Loucy (cell line): Measurements from ENCODE around the gene PABPN1L.

Source experiments
- H2AFZ ChIP-seq: fragments of 200-600 bp; sonication (generic); 2 replicates; pipeline ENCODE4 v1.6.0; 2016; ENCODE audit warnings: antibody characterized with exemption, mild to moderate bottlenecking, low read length, moderate library complexity
- H3F3A ChIP-seq: fragments of 200-600 bp; 2 replicates; pipeline ENCODE4 v1.6.0; 2016; ENCODE audit warnings: antibody characterized with exemption, low read depth, mild to moderate bottlenecking
- H3K27me3 ChIP-seq: fragments of 200-600 bp; sonication (generic); 2 replicates; pipeline ENCODE4 v1.6.1; 2014; ENCODE audit warnings: low read length, mild to moderate bottlenecking; ENCODE audit not compliant: insufficient read depth, poor library complexity, severe bottlenecking
- H3K36me3 ChIP-seq: fragments of 200-600 bp; sonication (generic); 2 replicates; pipeline ENCODE4 v1.6.1; 2016; ENCODE audit warnings: low read length; ENCODE audit not compliant: insufficient read depth
- H3K4me1 ChIP-seq: fragments of 200-600 bp; sonication (generic); 2 replicates; pipeline ENCODE4 v1.5.1; 2014; ENCODE audit warnings: low read length, mild to moderate bottlenecking; ENCODE audit not compliant: insufficient read depth, poor library complexity, severe bottlenecking
- H3K4me2 ChIP-seq: fragments of 200-600 bp; sonication (generic); 2 replicates; pipeline ENCODE4 v1.6.0; 2014; ENCODE audit warnings: antibody characterized with exemption, low read length, low read depth, mild to moderate bottlenecking; ENCODE audit not compliant: poor library complexity, severe bottlenecking
- H3K4me3 ChIP-seq: fragments of 200-600 bp; sonication (generic); 2 replicates; pipeline ENCODE4 v1.5.1; 2014; ENCODE audit warnings: low read length, mild to moderate bottlenecking, mixed read lengths; ENCODE audit not compliant: poor library complexity, severe bottlenecking
- H3K79me2 ChIP-seq: fragments of 200-600 bp; sonication (generic); 2 replicates; pipeline ENCODE4 v1.6.1; 2014; ENCODE audit warnings: low read length; ENCODE audit not compliant: insufficient read depth
- H3K9ac ChIP-seq: fragments of 200-600 bp; sonication (generic); 2 replicates; pipeline ENCODE4 v1.6.0; 2014; ENCODE audit warnings: mild to moderate bottlenecking, low read depth, low read length, moderate library complexity; ENCODE audit not compliant: poor library complexity, severe bottlenecking
- H3K9me2 ChIP-seq: fragments of 200-600 bp; sonication (generic); replicated peaks from 2 replicates; pipeline ENCODE4 v1.6.1; 2016; ENCODE audit warnings: low read depth, low read length, mixed read lengths
- H3K9me3 ChIP-seq: fragments of 200-600 bp; sonication (generic); 2 replicates; pipeline ENCODE4 v1.6.1; 2014; ENCODE audit warnings: mild to moderate bottlenecking, antibody characterized with exemption, low read length, low read depth; ENCODE audit not compliant: insufficient read depth
- H4K20me1 ChIP-seq: fragments of 200-600 bp; sonication (generic); 2 replicates; pipeline ENCODE4 v1.6.0; 2014; ENCODE audit warnings: antibody characterized with exemption, low read length, mild to moderate bottlenecking; ENCODE audit not compliant: insufficient read depth, poor library complexity, severe bottlenecking
- CTCF ChIP-seq: fragments of 200-600 bp; sonication (generic); conservative IDR thresholded peaks from 2 replicates; pipeline ENCODE4 v1.5.1; 2014; ENCODE audit warnings: mild to moderate bottlenecking, antibody characterized with exemption, low read length
- EZH2phosphoT487 ChIP-seq: fragments of 200-600 bp; IDR thresholded peaks from 2 replicates; pipeline ENCODE4 v1.6.1; 2018; ENCODE audit warnings: antibody characterized with exemption, mild to moderate bottlenecking, moderate library complexity, borderline replicate concordance

Gene PABPN1L

GRCh38 chr16:88871349-88871702 lies 4.9 kb upstream of the PABPN1L start:
- H3K36me3 ChIP-seq, result peaks cover 7% of the 10 kb centered on the region; the same call in 1 of the 2 replicates
- no peaks in the 10 kb centered on the region for H3K4me1 ChIP-seq
- no peaks in the 10 kb centered on the region for H3K9me2 ChIP-seq
- H3K79me2 ChIP-seq, result no peaks in the 10 kb centered on the region
- H3K9me3 ChIP-seq, result no peaks in the 10 kb centered on the region
- no peak for TF ChIP-seq EZH2phosphoT487
- TF ChIP-seq CTCF, result no peak
- no peaks in the 10 kb centered on the region for H4K20me1 ChIP-seq
- no peak overlapping the region for H2AFZ ChIP-seq
- no peak overlapping the region for H3K4me3 ChIP-seq
- no peaks in the 10 kb centered on the region for H3F3A ChIP-seq
- H3K4me2 ChIP-seq, result no peak overlapping the region
- H3K9ac ChIP-seq, result no peak overlapping the region
- no peaks in the 10 kb centered on the region for H3K27me3 ChIP-seq

- H3K9ac ChIP-seq, result no peak overlapping the region
Observed at GRCh38 chr16:88870608-88871348, 4.3 kb upstream of the PABPN1L start.

GRCh38 chr16:88869673-88869980 lies 3.2 kb upstream of the PABPN1L start:
- no peak overlapping the region for H3K4me3 ChIP-seq
- no peaks in the 10 kb centered on the region for H3K27me3 ChIP-seq
- no peak overlapping the region for H2AFZ ChIP-seq
- TF ChIP-seq EZH2phosphoT487 (no peak), CTCF (no peak)
- no peak overlapping the region for H3K9ac ChIP-seq
- H3K79me2 ChIP-seq, result no peaks in the 10 kb centered on the region
- H3K9me2 ChIP-seq, result no peaks in the 10 kb centered on the region
- H3K4me1 ChIP-seq, result no peaks in the 10 kb centered on the region
- no peak overlapping the region for H3K4me2 ChIP-seq
- H3F3A ChIP-seq, result no peaks in the 10 kb centered on the region
- no peaks in the 10 kb centered on the region for H3K36me3 ChIP-seq
- no peaks in the 10 kb centered on the region for H3K9me3 ChIP-seq
- no peaks in the 10 kb centered on the region for H4K20me1 ChIP-seq

More at GRCh38 chr16:88870608-88871348, 4.3 kb upstream of the PABPN1L start:
- H3K27me3 ChIP-seq, result no peaks in the 10 kb centered on the region
- no peaks in the 10 kb centered on the region for H3F3A ChIP-seq
- H3K4me3 ChIP-seq, result no peak overlapping the region
- H3K79me2 ChIP-seq, result no peaks in the 10 kb centered on the region
- no peaks in the 10 kb centered on the region for H3K4me1 ChIP-seq
- no peak for TF ChIP-seq CTCF
- TF ChIP-seq EZH2phosphoT487, result no peak
- peaks cover 2% of the 10 kb centered on the region; the same call in 1 of the 2 replicates for H3K36me3 ChIP-seq
- no peaks in the 10 kb centered on the region for H3K9me3 ChIP-seq
- no peaks in the 10 kb centered on the region for H3K9me2 ChIP-seq
- H4K20me1 ChIP-seq, result no peaks in the 10 kb centered on the region
- no peak overlapping the region for H3K4me2 ChIP-seq
- H2AFZ ChIP-seq, result no peak overlapping the region
